Measurements from ENCODE around the gene CREBBP.

CREBBP gene

DNA sequence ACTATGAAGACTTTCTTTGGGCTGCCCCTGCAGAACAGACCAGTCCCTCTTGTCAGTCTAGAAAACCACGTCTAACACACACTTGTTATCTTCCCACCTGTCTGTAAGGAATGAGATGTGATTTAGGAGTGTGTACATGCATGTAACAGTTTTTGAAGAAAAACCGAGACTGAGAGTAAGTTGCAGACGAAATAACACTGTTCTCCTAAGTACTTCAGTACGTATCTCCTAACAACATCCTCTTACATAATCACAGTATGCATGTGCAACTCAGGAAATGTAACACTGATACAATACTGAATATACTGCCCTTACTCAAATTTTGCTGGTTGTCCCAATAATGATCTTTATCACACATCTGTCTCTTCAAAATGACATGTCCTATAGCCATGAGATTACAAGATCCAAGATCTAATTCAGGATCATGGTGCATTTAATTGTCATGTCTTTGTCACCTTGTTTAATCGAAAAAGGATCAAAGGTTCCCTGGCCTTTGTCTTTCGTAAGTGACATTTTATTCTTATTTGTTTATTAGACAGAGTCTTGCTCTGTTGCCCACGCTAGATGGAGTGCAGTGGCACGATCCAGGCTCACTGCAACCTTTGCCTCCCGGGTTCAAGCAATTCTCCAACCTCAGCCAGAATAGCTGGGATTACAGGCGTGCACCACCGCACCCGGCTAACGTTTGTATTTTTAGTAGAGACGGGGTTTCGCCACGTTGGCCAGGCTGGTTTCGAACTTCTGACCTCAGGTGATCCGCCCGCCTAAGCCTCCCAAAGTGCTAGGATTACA, 25.6 kb downstream of the CREBBP start:
- DNase-seq, result no peak

DNA sequence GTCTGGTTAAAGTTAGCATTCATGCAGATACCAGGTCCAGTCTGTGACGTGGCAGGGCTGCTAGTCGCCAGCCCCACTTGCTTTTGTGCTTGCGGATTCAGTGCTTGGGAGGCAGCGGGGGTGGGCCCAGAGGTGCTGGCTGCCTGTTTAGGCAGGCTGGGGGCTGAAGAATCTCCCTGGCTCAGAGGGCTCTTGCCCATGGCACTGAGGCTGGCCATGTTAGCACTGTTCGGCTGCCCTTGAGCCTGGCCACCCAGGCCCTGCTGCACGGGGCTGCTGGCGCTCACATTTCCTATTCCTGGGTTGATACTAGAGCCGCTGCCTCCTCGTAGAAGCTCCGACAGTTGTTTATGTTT, 30.0 kb downstream of the CREBBP start:
- no peak for DNase-seq

DNA sequence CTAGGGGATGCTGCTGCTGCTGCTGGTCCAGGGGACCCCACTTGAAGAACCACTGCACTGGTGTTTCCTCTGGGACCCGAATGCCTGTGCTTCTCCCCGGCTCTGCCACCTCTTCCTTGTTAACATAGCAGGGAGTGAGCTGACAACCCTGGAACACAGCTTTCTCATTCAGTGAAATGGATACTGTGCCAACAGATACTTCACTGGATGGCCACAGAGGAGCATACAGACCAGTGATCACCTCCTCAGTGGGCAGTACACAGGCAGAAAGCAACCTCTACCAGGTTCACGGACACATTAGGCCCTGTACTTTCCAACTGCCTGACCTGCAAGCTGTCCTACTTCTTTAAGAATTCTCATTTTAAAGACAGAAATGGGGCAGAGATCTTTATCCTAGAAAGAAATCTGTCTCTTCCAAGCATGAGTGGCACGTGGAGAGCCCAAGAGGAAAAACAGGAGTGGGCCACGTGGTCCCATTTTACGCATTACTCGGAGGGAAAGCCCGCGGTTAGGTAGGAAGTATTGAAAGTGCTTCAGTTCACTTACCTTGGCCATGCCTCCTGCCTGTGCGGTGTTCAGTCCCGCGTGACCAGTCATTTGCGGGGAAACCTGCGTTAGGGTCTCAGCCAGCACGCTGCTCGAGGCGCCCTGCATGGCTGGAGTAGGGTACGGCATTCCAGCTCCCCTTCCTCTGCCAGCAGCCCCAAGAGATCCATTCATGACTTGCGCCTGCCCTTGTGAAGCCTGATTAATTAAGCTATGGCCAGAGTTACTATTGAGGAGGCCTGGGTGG, 30.6 kb downstream of the CREBBP start:
- DNase-seq, result no peak

GRCh38 chr16:3846595-3847091, 33.9 kb downstream of the CREBBP start:
- no peak for DNase-seq

GRCh38 chr16:3846087-3846486, 34.4 kb downstream of the CREBBP start:
- no peak for DNase-seq

- no peak for DNase-seq
These were observed 37.5 kb downstream of the CREBBP start for GRCh38 chr16:3842994-3843393.

DNA sequence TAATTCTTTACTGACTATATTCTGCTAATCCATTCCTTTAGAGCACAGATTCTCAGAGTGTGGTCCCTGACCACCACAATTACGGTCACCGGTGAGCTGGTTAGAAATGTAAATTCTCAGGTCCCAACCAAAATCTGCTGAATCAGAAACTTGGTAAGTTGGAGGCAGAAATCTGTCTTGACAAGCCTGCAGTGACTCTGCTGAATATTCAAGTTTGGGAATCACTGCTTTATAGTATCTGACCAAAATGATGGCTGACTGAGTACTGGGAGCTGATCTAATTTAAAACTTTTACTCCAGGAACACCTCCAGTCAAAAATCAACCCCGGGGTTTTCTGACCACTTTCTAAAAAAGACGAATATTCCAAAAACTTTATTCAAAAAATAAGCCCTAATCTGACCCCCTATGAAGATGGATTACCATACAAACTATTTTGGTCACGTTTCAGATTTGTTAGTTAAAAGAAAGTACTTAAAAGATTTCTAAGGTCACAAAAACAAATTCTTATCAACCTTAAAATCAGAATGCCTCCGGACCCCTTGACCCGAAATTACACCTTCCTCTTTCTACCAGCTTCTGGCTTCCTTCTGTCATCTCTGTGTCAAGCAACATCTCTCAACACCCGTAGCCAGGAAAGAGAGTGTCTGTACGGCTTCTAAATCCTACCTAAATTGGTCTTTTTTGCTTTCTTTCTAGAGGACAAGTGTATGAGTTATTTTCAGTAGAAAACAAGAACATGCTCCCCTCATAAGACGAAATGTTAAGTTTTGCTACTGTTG, 38.6 kb downstream of the CREBBP start:
- DNase-seq, result no peak

DNA sequence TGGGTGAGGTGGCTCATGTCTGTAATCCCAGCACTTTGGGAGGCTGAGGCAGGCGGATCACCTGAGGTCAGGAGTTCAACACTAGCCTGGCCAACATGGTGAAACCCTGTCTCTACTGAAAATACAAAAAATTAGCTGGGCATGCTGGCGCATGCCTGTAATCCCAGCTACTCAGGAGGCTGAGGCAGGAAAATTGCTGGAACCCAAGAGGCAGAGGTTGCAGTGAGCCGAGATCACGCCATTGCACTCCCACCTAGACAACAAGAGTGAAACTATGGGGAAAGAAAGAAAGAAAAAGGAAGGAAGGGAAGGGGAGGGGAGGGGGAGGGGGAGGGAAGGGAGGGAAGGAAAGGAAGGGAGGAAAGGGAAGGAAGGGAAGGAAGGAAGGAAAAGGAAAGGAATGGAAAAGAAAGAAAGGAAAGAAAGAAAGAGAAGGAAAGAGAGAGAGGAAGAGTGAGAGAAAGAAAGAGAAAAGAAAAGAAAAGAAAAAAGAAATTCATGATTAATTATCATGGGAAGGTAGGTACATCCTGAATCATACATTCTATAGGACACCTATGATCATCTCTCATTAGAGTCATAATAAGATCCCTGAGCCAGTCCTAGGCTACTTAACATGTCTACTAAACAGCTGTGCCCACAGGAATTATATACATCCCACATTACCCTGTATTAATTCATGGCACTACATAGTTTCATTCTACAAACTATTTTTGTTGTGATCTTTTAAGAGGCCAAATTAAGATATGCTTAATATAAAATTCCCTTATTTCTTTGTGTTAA, 40.9 kb downstream of the CREBBP start:
- DNase-seq, result no peak

- no peak for DNase-seq
These were observed 41.7 kb downstream of the CREBBP start for GRCh38 chr16:3838600-3839401.

DNA sequence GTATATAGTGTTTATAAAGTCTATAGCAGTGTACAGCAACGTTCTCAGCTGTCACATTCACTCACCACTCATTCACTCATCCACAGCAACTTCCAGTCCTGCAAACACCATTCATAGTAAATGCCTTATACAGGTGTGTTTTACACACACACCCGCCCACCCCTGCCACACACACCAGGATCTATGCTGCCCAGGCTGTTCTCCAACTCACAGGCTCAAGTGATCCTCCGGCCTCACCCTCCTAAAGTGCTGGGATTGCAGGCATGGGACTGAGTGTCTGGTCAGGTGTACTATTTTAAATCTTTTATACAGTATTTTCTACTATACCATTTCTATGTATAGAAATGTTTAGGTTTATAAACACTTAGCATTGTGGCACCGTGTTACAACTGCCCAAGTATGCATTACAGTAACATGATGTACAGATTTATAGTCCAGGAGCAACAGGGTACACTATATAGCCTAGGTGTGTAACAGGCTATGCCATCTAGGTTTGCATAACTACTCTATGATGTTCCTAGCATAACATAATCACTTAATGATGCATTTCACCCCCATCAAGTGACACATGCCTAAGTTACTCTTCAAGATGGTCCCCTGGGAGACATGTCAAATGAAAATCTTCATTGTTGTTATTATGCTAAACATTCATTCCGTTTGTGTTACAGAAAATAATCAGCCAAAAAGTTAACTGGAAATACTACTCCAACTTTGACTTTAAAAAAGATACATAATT, 42.5 kb downstream of the CREBBP start:
- DNase-seq, result no peak

DNA sequence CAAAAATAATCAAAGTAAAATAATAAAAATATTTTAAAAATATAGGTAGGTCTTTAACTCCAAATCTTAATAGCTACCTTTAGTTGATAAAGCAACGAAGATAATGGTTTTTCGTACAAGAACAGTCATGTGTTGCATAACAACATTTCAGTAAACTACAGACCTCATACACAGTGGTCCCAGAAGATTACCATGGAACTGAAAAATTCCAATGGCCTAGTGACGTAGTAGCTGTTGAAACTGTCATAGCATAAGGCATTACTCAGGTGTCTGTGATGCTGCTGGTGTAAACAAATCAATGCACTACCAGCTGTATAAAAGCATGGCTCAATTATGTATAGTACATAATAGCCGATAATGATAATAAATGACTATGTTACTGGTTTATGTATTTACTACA, 43.9 kb downstream of the CREBBP start:
- DNase-seq, result no peak

DNA sequence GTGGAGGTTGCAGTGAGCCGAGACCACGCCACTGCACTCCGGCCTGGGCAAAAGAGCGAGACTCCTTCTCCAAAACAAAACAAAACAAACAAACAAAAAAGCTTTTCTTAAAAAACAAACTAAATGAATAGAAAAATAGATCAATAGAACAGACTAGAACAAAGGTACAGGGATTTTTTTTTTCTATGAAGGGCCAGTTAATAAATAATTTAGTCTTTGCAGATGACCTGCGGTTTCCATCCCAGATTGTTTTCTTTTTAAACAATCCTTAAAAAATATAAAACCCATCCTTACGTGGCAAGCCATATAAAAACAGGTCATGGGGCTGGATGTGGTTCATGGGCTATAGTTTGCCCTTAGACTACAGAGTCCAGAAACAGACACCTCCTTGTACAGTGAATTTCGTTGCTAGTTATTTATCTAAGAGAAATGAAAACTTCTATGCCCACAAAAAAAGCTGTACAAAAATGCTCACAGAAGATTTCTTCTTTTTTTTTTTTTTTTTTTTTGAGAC, 45.4 kb downstream of the CREBBP start:
- no peak for DNase-seq

DNA sequence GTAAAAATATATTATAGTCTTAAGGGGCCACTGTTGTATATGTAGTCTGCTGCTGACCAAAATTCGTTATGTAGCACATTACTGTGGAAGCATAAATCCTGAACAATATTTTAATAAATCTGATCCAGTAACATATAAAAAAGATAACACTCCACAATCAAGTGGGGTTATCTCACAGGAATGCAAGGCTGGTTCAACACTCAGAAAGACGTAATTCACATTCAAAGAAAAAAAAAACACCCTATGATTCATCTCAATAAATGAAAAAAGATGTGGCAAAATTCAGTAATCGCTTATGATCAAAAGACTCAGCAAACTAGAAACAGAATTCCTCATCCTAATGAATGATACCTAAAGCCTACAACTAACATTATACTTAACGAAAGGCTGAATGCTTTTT, 47.8 kb downstream of the CREBBP start:
- no peak for DNase-seq

DNA sequence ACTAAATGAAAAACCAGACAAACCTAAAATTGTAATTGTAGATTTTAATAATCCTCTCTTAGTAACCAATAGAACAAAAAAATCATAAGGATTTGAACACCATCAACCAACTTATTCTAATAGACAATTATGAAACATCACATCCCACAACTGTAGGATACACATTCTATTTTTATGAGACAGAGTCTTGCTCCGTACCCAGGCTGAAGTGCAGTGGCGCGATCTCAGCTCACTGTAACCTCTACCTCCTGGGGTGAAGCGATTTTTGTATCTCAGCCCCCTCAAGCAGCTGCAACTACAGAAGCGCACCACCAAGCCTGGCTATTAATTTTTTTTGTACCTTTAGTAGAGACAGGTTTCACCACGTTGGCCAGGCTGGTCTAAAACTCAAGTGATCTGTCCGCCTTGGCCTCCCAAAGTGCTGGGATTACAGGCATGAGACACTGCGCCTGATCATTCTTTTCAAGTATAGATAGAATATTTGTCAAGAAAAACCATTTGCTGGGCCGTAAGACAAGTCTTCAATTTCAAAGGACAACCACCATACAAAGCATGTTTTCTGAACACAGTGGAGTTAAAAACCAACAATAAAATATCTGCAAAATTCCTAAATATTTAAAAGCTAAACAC, 49.8 kb downstream of the CREBBP start:
- no peak for DNase-seq

GRCh38 chr16:3829631-3830536, 50.6 kb downstream of the CREBBP start:
- DNase-seq, result no peak

GRCh38 chr16:3825940-3826339, 54.6 kb downstream of the CREBBP start:
- no peak for DNase-seq

- no peak for DNase-seq
These were observed 55.4 kb downstream of the CREBBP start for GRCh38 chr16:3825103-3825502.

GRCh38 chr16:3824121-3824795, 56.3 kb downstream of the CREBBP start:
- no peak for DNase-seq

DNA sequence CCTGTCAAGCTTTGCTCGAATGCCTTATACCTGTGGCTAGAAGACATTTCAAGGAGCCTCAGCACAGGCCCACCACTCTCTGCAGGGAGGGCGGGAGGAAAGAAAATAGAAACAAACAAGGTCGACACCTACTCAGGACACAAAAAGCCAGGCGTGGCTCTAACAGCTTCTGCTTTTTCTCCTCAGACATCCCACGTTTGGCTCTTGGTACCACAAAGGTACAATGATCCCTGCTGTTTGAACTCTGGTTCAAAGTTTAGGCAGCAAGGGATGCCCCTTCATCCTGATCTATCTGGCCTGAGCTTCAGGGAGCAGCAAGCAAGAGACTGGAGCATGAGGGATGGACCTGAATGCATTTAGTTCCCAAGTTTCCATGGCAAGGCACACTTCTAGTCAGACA, 57.1 kb downstream of the CREBBP start:
- no peak for DNase-seq

Data from CD4-positive, alpha-beta T cell treated with Interleukin-21 for 1 hour (primary cell).